NOMO-1 treated with dmso at 0.1 percent for 144 hours (cell line): ENCODE results near the gene LRMDA.

ENCODE experiments used
- DNase-seq: peaks from one replicate; lab custom pipeline; 2025; ENCODE audit not compliant: unreplicated experiment; lab: John Stamatoyannopoulos, UW

The LRMDA gene

DNA sequence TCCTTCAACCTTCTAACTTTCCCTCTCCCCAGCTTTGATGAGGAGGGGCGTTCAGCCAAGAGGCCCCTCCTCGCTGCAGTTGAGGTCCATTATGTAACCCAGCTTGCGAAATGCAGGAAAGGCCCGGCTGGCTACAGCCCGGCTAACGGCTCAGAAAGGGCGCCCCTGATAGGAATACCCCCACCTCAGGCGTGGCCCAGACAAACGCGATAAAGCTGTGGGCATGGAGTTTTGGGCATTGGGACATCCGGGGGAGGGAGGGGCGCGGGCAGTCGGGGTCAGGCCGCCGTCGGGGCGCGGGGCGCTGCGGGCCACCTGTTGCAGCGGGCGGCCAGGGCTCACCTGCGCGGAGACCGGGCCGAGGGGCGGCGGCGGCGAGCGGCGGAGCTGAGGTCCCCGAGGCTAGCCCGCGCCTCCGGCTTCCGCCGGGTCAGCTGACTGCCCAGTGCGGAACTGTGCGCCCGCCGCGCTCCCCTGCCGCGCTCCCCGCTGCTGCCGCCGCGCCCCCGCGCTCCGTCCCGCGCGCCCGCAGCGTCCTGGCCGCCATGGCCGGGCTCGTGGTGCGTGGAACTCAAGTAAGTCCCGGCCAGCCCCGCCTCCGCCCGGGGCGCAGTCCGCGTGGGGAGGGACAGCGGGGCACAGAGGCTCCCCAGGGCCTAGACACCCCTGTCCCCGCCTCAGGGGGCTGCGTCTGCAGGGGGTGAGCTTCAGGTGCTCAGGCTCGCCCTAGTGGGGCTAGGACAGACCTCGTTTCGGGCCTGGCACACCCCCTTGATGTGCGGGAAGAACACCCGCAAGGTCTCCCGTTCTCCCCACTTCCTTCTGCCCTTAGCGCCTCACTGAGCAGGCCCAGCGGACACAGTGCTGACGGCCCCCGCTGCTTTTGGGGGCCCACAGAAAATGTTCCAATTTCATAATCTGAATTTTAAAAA lies at the start of gene LRMDA:
TSS of gene LRMDA (plus strand) at position 445 of the 932 bp plus-strand sequence.
- DNase-seq, result peak; percentile 79

DNA sequence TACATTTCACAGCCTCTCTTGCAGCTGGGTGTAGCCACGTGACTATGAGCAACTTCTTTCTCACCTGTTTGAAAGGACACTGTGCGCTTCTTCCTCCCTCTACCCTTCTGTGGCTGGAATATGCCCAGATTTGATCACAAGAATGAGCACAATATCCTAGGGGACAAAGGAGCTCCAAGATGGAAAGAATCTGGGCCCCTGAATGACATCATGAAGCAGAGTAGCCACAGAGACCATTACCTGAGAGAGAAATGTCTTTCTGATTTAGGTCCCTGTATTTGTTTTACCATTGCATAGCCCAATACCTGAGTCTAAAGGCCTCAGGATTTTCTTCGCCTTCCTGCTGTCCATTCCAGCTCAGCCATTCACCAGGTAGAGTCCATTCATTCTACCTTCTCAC lies 45.3 kb upstream of the LRMDA start:
- no peak for DNase-seq

DNA sequence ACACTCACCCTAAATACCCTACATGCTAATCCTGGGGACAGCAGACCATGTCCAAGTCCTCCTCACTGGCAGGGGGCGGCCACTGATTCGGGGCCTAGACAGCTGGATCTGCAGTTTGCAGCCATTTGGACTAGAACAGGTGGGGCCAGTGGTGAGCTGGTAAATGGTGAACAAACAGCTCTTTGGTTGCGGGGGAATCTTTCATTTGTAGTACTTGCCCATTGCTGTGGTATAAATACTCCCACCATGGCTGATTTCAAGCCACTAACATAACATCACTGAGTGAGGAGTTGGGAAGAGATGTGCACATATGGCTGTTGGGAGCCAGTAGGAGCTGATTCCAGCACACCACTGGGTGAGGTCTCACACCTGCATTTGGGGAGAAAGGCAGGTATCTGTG lies 43.3 kb upstream of the LRMDA start:
- DNase-seq, result no peak

DNA sequence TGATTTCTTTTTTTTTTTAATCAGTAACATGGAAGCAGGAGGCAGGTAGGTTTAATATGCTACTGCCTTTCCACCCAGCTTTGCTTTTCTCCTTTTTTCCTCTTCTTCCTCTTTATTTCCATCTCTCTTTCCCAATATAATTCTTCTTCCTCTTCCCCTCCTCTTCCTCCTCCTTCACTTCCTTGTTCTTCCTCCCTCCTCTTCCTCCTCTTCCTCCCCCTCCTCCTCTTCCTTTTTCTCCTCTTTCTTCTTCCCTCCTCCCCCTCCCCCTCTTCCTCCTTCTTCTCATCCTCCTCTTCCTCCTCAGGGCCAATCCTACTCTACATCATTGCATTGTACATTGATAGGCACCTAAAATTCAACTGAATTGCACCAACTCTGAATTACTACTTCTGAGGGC lies 41.2 kb upstream of the LRMDA start:
- DNase-seq, result no peak

DNA sequence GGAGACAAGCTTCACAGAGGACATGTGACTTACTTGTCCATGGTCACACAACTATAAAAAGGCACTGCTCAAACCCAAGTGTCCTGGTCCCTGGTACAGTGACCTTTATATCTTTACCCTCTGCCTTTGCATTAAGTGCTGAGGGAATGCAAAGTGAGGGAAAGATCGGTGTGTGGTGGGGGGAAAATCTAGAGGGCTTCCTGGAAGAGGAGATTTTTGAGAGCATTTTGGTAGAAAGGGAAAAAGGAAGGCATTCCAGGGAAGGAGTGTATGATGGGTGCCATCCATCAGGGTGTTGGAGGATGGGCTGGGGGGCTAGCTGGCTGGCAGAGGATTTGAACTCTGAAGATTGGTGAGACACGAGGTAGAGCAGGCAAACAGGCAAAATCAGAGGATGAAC lies 39.2 kb upstream of the LRMDA start:
- DNase-seq, result no peak

DNA sequence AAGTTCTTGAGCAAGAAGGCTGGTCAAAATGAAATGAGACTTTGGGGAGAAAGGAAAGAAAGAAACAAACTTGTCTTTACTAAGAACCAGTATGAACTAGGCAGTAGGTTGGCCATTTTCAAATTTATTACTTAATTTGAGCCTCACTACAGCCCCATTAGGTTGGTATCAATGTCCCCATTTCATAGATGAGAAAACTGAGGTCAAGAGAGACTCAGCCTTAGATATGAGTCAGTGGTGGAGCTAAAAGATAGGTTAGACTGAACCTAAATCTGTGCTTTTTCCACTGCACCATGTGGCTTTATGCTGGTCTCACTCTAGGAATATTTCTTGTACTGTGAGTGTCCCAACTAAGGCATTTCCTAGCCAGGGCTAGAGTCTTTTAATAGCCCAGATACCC lies 38.7 kb upstream of the LRMDA start:
- no peak for DNase-seq

DNA sequence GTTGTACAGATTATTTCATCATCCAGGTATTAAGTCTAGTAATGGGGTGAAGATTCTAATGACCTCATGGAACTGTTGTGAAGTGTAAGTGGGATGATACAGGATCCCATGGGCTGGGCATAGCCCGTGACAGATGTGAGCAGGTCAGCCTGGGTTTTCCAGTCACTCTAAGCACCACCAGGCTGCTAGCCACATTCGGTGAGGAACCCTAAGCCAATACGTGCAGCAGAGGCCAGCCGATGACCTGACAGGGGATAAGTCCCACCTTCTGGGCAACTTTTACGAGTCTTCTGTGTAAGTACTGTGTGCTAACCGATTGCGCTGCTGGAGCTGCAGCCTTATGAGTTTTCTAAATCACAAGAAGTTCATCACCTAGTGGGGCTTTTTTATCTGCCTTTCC lies 37.2 kb upstream of the LRMDA start:
- no peak for DNase-seq

DNA sequence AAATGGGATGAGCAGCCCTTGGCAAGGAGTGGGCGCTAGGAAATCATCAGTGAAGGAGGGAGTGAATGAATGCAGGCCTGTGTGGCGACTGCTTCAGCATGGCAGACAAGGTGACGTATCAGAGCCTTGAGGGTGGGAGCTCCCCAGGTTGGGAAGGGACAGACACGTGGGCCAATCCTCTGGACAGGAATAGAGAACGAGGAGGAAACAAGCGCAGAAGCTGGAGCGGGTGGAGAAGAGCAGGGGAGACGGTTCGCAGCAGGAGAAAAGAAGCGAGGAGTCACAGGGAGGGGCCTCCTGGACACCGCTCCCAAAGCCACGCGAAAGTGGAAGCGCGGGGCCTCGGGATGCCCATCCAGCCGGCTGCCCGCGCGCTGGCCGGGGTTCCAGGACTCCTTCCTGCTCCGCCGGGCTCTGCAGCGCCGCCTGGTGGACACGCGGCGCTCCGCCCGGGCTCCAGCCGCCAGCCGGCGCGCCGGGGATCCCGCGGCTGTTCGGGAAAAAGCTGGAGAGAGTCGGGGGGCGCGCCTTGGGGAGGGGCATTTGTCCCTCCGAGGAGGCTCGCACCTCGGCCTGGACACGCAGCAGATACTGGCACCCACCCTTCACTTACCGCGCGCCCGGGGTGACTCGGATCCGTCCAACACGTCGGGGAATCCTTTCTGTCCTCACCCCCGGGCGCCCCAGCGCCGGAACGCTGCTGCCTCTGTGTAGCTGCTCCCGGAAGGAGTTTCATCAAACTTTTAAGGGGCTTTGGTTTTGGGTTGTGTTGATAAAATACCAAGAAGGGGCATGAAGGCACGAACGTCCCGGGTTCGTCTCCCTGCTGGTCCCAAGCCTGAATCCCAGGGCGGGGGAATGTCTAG lies 36.1 kb upstream of the LRMDA start:
- no peak for DNase-seq

DNA sequence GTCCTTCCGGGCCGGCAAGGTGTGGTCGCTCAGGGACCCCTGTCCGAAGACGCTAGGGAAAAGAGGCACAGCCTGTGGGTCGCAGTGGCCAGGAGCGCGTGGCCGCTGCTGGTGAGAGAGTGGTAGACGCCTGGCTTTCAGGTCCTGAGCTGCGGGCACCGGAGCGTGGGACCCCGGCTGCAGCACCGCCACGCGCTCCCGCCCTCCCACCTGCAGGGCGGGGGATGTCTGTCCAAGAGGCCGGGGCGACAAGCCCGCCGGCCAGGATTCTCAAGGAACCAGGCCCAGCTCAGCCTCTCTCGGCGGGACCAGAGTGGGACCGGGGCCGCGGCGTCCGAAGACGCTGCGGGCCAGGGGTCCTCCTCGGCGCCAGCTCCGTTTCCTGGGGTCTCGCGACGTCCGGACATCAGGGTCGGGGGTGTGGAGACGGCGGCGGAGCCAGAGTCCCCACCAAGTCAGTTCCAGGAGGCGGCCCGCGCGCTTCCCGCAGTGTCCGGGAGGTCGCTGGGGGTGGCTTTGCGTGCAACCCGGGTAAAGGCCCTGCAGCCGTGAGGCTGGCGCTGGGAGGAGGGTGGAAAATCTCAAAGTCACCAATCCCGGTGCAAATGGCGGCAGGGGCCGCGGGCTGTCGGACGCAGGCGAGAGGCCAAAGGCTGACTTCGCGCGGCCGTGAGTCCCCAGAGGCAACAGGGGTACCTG lies 35.3 kb upstream of the LRMDA start:
- DNase-seq, result no peak

DNA sequence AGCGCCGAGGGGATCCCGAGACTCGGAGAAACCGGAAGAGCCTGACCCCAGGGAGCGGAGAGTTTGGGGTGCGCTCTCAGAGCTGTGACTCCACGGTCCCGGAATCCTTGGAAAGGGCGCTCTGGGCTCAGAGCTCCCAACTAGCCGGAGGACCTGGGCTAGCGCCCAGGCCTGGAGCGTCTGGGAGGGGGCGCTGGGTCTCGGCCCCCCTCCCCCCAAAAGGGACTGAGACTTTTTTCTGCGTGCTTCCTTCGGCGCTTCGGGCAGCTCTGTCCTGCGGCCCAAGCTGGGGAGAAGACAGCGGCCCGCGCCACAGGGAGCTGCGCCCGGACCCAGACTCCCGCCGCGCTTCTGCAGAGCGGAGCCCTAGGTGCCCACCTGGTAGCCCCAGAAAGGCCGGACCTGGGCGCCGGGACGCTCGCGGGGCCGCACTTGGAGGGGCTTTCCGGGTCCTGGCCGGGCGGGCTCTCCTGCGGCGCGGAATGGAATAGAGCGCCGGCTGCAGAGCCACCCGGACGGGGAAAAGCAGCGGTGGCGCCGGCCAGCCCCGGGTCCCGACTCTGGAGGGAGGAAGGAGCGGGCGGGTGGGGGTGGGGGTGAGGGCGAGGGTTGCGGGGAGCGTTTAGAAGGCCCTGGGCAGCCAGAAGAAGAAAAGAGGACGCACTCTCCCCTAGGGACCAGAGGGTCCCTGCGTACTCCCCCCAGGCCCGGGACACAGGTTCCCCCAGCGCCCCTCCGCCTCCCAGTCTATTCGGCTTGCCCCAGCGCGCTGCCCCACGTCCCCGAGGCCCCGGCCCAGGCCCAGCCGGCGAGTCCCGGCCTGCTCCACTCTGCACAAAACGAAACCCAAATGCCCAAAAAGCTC lies 34.6 kb upstream of the LRMDA start:
- DNase-seq, result no peak

DNA sequence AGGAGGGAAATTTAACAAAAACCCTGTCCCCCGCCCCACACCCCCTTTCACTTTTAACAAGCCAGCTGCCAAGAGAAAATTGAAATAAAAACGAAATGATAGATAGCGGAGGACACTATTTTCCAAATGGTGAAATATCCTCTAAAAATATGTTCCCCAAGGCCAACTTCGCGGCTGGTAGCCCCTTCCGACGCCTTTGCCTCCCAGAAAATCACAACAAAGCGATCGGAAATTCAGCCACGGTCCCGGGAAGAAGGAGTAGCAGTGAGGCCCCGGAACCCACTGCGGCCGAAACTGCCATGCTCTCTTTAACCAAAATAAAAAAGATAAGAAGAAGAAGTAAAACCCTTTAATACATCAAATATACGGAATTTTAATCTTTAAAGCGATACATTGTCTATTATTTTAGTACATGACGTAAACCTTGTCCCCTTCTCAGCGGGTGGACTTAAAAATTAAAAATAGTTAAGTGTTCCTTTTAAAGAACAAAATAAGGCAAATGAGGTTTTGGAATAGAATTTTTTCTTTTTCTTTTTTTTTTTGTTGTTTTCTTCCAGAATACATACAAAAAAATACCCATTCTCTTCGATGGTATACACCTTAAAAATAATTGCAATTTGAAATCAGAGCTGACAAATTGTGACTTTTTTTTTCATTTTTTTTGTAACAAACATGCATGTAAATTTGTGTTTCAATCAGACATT lies 33.8 kb upstream of the LRMDA start:
- no peak for DNase-seq

DNA sequence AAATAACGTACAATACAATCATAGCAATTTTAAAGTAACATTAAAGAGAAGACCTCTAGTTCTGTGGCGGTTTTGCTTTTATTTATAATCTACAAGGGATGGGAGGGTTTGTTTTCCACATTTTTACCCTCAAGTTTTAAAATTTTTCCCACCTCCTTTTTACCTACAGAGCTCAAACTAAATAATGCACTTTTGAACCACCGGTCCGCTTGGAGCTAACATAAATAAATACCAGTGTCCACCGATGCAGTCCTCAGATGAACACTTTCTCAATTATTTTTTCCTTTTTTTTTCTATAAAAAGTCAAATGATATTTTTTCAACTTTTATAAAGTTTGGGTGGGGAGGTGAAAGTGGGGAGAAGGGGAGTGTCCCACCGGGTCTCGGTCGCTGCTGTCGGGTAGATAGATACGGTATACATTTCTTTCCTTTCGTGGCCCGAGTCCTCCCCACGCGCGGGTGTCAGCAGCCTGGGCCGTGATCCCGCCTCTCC lies 33.2 kb upstream of the LRMDA start:
- DNase-seq, result no peak

DNA sequence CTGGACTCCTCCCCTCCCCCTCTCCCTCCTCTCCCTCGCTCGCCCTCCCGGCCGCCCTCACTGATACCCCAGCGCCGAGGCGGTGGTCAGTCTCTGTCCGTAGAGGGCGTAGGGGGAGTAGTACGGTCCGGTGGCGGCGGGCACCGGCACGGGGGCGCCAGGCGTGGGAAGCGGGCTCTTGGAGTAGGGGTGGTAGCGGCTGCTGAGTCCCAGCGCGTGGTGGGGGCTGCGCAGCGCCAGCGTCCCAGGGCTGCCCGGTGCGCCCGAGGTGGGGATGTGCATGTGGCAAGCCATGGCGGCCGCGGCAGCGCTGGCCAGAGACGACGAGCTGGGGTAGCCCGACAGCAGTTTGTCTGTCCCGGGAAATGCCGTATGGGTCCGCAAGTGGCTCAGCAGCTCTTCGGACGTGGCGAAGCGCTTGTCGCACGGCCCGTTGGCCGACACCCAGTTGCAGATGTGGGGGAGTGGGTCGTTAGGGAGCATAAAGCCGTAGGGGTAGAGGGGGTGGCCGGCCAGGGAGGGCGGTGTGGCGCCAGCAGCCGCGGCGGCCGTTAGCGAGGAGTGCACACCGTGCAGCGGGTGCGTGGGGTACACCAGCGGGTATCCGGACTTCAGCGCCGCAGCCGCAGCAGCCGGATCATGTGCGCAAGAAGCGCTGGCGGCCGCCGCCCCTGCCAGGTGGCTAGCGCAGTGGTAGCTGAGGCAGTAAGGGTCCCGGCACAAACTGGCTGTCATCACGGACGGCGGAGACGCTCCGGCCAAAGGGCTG lies 32.5 kb upstream of the LRMDA start:
- no peak for DNase-seq

DNA sequence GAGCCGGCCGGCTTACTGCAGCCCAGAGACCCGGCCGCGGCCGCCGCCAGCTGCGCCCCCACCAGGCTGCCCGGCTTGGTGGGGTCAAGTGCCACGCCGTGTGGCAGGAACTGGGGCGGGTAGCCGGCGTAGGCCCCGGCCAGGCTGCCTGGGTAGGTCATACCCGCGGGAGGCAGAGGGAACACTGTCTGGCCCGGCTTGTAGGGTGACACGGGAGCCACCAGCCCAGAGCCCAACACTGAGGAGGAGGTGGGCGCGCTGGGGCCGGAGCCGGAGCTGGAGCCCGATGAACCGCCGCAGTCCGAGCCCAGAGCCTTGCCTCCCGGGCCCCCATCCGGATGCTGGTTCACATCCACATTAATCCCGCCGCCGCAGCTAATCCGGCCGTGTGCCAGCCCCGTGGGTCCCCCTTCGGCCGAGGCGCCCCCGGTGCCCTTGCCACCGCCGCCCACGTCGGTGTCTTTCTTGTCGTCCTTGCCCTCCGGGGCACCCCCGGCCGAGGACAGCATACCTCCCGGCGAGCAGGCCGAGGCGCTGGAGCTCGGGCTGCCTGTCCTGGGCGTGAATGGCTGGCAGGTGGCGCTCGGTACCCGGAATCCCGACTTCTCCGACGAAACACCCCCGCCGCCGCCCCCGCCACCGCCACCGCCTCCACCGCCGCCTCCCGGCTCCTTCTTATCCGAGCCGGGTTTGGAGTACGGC lies 31.8 kb upstream of the LRMDA start:
- peak; percentile 29 for DNase-seq

DNA sequence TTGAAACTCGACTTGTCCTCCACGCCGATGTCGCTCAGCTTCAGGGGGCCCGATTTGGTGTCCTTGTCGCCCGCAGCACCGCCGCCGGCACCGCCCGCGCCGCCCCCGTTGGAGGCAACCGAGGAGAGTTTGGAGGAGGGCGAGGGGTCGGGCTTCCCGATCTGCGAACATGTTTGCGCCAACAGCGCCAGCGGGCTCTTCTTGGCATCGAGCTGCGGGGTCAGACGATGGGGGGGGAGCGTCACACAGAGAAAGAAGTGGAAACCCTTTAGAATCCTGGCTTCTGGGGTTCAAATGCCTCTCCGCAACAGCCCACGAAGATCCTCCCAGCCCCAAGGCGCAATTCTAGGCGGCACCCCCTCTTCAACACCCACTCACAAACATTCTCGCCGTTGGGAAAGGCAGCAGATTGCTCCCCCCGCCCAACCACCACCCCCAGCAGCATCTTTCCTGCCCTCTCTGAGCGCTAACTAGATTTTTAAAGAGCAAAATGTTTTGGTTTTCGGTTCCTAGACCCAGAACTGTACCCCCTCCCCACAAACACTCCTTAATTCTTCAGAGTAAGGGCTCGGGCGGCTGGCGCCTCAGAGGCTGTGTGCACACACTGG lies 31.2 kb upstream of the LRMDA start:
- no peak for DNase-seq

DNA sequence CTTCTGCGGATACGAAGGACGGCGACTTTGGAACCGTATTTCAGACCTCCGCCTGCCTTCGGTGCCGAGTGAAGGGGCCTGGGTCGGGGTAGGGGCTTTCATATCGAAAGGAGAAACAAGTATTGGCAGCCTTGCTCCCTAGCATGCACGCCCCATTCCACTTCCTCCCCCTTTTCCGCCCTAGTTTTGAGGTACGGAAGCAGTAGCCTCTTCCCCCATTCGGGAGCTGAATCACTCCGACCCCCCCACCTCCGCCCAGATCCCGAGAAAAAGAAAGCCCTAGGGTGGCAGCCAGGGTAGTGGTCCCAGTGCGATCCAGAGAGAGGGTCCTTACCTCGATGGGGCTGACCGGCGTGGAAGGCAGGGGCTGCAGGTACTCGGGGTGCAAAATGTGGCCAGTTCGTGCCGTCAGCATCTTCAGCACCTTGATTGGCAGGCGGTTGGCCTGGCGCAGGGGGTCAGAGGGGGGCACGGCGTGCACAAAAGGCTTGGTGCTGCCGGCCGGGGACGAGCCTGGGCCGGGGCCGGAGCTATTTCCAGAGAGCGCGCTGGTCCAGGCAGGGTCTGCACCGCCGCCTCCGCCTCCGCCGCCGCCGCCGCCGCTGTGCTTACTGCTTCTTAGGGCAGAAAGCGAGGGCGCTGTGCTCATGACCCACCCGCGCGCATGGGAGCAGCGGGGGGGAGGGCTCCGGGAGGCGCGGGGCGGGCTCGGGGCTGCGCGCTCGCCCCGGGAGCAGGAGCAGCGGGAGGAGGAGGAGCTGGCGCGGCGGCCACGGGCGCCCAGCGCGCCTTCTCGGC lies 30.5 kb upstream of the LRMDA start:
- DNase-seq, result no peak
